ENCODE data around the gene NFS1.
"Not testable (repeated sequence)": the region's sequence is repeated elsewhere in the genome, so short reads cannot be mapped to it uniquely, and the experiment has no call there.

Gene NFS1

GRCh38 chr20:35706591-35707529, 7.7 kb upstream of the NFS1 start:
- not testable (repeated sequence) for DNase-seq

GRCh38 chr20:35705894-35706293, 6.7 kb upstream of the NFS1 start:
- DNase-seq, result not testable (repeated sequence)

GRCh38 chr20:35704514-35705261, 5.5 kb upstream of the NFS1 start:
- no peak for DNase-seq

- no peak for DNase-seq
These were observed 3.9 kb upstream of the NFS1 start for GRCh38 chr20:35702824-35703695.

GRCh38 chr20:35702051-35702823, 3.1 kb upstream of the NFS1 start:
- no peak for DNase-seq

- DNase-seq, result no peak
These were observed 1.5 kb upstream of the NFS1 start for GRCh38 chr20:35700625-35701148.

GRCh38 chr20:35699957-35700624, 939 bp upstream of the NFS1 start:
- DNase-seq, result no peak

GRCh38 chr20:35698298-35699126, 640 bp downstream of the NFS1 start:
- DNase-seq, result no peak

- no peak for DNase-seq
These were observed 1.4 kb downstream of the NFS1 start for GRCh38 chr20:35697696-35698297.

GRCh38 chr20:35695978-35696377, 3.2 kb downstream of the NFS1 start:
- DNase-seq, result no peak

- DNase-seq, result no peak
These were observed 3.9 kb downstream of the NFS1 start for GRCh38 chr20:35695245-35695749.

- DNase-seq, result no peak
These were observed 8.9 kb downstream of the NFS1 start for GRCh38 chr20:35690265-35690664.

- DNase-seq, result not testable (repeated sequence)
These were observed 12.3 kb downstream of the NFS1 start for GRCh38 chr20:35686872-35687271.

- not testable (repeated sequence) for DNase-seq
These were observed 13.8 kb downstream of the NFS1 start for GRCh38 chr20:35685368-35685767.

- DNase-seq, result no peak
These were observed 17.2 kb downstream of the NFS1 start for GRCh38 chr20:35681960-35682359.

GRCh38 chr20:35680452-35681183, 18.5 kb downstream of the NFS1 start:
- no peak for DNase-seq

- DNase-seq, result no peak
These were observed 24.2 kb downstream of the NFS1 start for GRCh38 chr20:35674921-35675320.

GRCh38 chr20:35673884-35674283, 25.3 kb downstream of the NFS1 start:
- DNase-seq, result no peak

- no peak for DNase-seq
These were observed 29.5 kb downstream of the NFS1 start for GRCh38 chr20:35669681-35670080.

Data from stimulated activated CD4-positive, alpha-beta T cell treated with anti-CD3 and anti-CD28 coated beads, Interleukin-4, amount 100 ng/mL, for 24 hours (primary cell).